Measurements from ENCODE around the gene PTPRN2.

DNA sequence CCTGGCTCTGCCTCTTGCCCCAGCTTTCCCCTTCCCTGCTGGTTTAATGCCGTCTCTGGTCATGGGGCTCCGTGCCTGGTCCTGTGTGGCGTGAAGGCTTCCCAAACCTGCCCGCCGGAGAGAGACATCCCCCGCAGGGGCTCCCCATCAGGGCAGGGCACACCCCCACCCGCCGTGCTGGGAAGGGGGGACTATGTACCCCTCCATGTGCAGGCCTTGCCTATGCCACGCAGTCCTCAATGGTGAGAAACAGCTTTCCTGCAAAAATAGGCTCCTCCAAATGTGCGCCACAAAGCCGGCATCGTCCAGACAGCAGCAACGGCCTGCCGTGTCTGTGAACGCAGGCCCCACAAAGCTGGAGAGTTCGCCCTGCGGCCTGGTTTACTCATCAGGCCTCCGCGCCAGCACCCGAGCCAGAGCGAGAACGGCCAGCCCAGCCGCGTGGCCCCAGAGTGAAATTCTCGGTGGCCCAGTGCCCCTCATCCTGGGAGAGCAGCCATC lies 937.4 kb downstream of the PTPRN2 start:
- TF ChIP-seq POLR2A (IDR thresholded peaks at IDR 0.05; ENCODE audit: extremely low read depth, insufficient read length) (no peak), MYC (IDR thresholded peaks at IDR 0.05; ENCODE audit: low read depth, low read length) (no peak)
- TF ChIP-seq, protein P1, sequence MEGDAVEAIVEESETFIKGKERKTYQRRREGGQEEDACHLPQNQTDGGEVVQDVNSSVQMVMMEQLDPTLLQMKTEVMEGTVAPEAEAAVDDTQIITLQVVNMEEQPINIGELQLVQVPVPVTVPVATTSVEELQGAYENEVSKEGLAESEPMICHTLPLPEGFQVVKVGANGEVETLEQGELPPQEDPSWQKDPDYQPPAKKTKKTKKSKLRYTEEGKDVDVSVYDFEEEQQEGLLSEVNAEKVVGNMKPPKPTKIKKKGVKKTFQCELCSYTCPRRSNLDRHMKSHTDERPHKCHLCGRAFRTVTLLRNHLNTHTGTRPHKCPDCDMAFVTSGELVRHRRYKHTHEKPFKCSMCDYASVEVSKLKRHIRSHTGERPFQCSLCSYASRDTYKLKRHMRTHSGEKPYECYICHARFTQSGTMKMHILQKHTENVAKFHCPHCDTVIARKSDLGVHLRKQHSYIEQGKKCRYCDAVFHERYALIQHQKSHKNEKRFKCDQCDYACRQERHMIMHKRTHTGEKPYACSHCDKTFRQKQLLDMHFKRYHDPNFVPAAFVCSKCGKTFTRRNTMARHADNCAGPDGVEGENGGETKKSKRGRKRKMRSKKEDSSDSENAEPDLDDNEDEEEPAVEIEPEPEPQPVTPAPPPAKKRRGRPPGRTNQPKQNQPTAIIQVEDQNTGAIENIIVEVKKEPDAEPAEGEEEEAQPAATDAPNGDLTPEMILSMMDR (IDR thresholded peaks at IDR 0.05; ENCODE audit: low read depth, low read length): no peak
- TF ChIP-seq, protein P2, sequence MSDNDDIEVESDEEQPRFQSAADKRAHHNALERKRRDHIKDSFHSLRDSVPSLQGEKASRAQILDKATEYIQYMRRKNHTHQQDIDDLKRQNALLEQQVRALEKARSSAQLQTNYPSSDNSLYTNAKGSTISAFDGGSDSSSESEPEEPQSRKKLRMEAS (IDR thresholded peaks at IDR 0.05; ENCODE audit: low read depth, low read length): no peak
